Activated CD8-positive, alpha-beta memory T cell treated with anti-CD3 and anti-CD28 coated beads, Interleukin-2, amount 10 ng/mL, durations not matched to agents 7 days and 5 days (primary cell): ENCODE measurements around the gene LCN1. TPM values are rescaled to one million over a fixed set of nuclear protein-coding genes. Genes with fewer than 3 reads are reported as not detected.

Experiments used
- ATAC-seq: fragments of 150-1000 bp; cut with Tn5 transposase; one replicate; pipeline ENCODE4 v1.10.0; 2021; ENCODE audit warnings: moderate library complexity
- CTCF ChIA-PET: fragments of 350-600 bp; sonication (Branson Sonifier 250); formaldehyde crosslinking; loops from one replicate; lab custom pipeline; 2021; ENCODE audit warnings: antibody characterized with exemption; lab: Charles Lee
- DNase-seq: peaks from one replicate; pipeline ENCODE4 v3.0.0-alpha.2; 2020
- H3K27ac Mint-ChIP-seq: one replicate; pipeline ENCODE4 v1.8.0; 2021; ENCODE audit warnings: mild to moderate bottlenecking, mixed read lengths
- H3K27me3 Mint-ChIP-seq: one replicate; pipeline ENCODE4 v1.8.0; 2021; ENCODE audit warnings: mixed read lengths
- H3K36me3 Mint-ChIP-seq: one replicate; pipeline ENCODE4 v1.8.0; 2021; ENCODE audit warnings: mild to moderate bottlenecking, mixed read lengths
- H3K4me1 Mint-ChIP-seq: one replicate; pipeline ENCODE4 v1.8.0; 2021; ENCODE audit warnings: mixed read lengths
- H3K4me3 Mint-ChIP-seq: one replicate; pipeline ENCODE4 v1.8.0; 2021; ENCODE audit warnings: mild to moderate bottlenecking, moderate library complexity, mixed read lengths
- H3K9me3 Mint-ChIP-seq: one replicate; pipeline ENCODE4 v1.8.0; 2022; ENCODE audit warnings: low read depth, mixed read lengths
- total RNA-seq, 2 experiments: library from RNA; stranded (reverse); gene quantifications; one replicate each; pipeline ENCODE4 v1.2.3, GENCODE V29; 2021

The LCN1 gene
- total RNA-seq, 2 experiments from 2014 or later = not detected

DNA sequence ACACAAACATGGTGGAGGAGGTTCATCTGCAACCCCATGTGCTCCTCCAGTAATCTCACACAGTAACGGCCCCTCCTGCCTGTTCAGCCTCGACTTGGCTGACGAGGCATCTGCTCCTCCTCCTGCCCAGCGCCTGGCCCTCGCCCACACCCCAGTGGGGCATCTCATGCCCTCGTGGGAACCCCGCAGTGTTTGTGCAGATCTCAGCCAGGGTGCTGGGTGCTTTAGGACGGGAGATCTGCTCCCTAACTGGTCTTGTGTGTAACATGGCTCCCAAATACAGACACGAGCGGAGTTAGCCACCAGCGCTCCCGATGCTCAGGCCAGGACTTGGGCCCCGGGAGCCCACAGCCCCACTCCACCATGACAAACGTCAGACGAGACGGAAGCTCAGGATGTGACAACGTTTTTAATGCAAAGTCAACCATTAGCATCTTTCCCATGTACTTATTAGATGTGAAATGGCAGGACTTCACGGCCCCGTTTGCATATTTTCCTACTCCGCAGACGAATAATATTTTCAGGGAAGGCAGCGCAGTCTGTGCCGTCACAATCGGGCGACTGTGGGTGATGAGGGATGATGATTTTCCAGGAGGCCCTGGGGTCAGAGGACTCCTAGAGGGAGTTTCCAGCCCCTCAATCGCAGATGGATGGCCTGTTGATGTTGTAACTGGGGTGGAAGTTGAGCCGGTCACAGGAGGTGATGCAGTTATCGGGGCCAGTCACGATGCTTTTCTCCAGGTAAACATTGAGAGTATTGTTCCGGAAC, 26.3 kb upstream of the LCN1 start:
- Mint-ChIP-seq H3K27ac (no peak overlapping the region), H3K9me3 (no peaks in the 10 kb centered on the region), H3K36me3 (no peaks in the 10 kb centered on the region), H3K4me3 (no peak overlapping the region), H3K27me3 (peaks cover 14% of the 10 kb centered on the region), H3K4me1 (no peaks in the 10 kb centered on the region)
- CTCF ChIA-PET = no interaction called here
- DNase-seq (no peak), ATAC-seq (no peak)

GRCh38 chr9:135498381-135499126, 22.7 kb upstream of the LCN1 start:
- peaks cover 8% of the 10 kb centered on the region for H3K36me3 Mint-ChIP-seq
- H3K9me3 Mint-ChIP-seq = no peaks in the 10 kb centered on the region
- ATAC-seq (no peak), DNase-seq (no peak)
- H3K4me1 Mint-ChIP-seq = peaks cover 13% of the 10 kb centered on the region
- H3K27me3 Mint-ChIP-seq = peaks cover 6% of the 10 kb centered on the region
- H3K27ac Mint-ChIP-seq = no peak overlapping the region
- H3K4me3 Mint-ChIP-seq = no peak overlapping the region
- CTCF ChIA-PET = interaction anchor here (0.6 kb wide), 1 partner anchor 1480 kb away, joined by 3 read pairs; no protein-coding TSS in a partner anchor

GRCh38 chr9:135499326-135500070, 21.7 kb upstream of the LCN1 start:
- ATAC-seq (peak; percentile 43), DNase-seq (peak; percentile 88)
- Mint-ChIP-seq H3K4me3 (peak overlapping the region; percentile 91), H3K27ac (no peak overlapping the region), H3K27me3 (peaks cover 6% of the 10 kb centered on the region), H3K4me1 (peaks cover 13% of the 10 kb centered on the region), H3K36me3 (peaks cover 13% of the 10 kb centered on the region), H3K9me3 (no peaks in the 10 kb centered on the region)
- CTCF ChIA-PET = interaction anchor here (0.9 to 1.0 kb wide), 3 partner anchors 9 to 30 kb away, joined by 3 to 4 read pairs (median 3); no protein-coding TSS in a partner anchor

- Mint-ChIP-seq H3K27me3 (peaks cover 4% of the 10 kb centered on the region), H3K4me3 (peak overlapping the region; percentile 91), H3K36me3 (peaks cover 16% of the 10 kb centered on the region), H3K27ac (peak overlapping the region; percentile 49), H3K9me3 (no peaks in the 10 kb centered on the region), H3K4me1 (peaks cover 13% of the 10 kb centered on the region)
- DNase-seq (no peak), ATAC-seq (no peak)
- CTCF ChIA-PET = interaction anchor here (0.9 to 1.0 kb wide), 3 partner anchors 9 to 29 kb away, joined by 3 to 4 read pairs (median 3); no protein-coding TSS in a partner anchor
Observed at GRCh38 chr9:135500071-135500524, 21.1 kb upstream of the LCN1 start.

DNA sequence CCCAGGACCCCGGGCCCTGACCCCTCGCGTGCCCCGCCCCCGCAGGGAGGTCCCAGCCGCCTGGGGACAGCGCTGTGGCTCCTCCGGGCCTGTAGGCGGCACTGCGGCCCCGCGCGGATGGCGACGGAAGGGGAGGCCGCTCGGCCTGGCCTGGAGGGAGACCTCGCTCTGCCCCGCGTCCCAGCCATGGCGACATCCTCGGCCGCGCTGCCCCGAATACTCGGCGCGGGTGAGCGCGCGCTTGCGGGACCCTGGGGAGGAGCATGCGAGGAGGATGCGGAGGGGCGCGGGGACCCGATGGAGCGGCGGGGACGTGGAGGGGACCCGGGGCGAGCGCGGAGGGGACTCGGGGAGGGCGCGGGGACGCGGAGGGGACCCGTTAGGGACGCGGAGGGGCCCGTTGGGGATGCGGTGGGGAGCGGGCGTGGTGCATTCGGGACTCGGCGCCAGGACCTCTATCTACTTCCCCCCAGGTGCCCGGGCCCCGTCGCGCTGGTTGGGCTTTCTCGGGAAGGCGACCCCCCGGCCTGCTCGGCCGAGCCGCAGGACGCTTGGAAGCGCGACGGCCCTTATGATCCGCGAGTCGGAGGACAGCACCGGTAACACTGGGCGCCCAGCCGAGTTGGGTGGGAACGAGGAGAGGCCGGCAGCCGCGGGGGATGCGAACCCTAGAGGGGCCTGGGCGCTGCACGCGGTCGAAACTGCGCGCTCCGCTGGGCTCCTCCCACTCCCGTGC, 20.5 kb upstream of the LCN1 start, which contains the start of gene MRPS2:
Gene MRPS2 (plus strand): TSS at position 158 of the 736 bp plus-strand sequence. CDS start 29 bp downstream, at position 187.
- Mint-ChIP-seq H3K27ac (peak within 1 kb of the TSS; percentile 94), H3K27me3 (peaks cover 2% of the 10 kb centered on the region), H3K4me1 (peaks cover 13% of the 10 kb centered on the region), H3K9me3 (no peaks in the 10 kb centered on the region), H3K36me3 (peaks cover 16% of the 10 kb centered on the region), H3K4me3 (peak within 1 kb of the TSS; percentile 91)
- CTCF ChIA-PET = interaction anchor here (0.9 to 1.0 kb wide), 3 partner anchors 10 to 29 kb away, joined by 3 to 4 read pairs (median 3); no protein-coding TSS in a partner anchor
- ATAC-seq (peak; percentile 96), DNase-seq (peak; percentile 89)

DNA sequence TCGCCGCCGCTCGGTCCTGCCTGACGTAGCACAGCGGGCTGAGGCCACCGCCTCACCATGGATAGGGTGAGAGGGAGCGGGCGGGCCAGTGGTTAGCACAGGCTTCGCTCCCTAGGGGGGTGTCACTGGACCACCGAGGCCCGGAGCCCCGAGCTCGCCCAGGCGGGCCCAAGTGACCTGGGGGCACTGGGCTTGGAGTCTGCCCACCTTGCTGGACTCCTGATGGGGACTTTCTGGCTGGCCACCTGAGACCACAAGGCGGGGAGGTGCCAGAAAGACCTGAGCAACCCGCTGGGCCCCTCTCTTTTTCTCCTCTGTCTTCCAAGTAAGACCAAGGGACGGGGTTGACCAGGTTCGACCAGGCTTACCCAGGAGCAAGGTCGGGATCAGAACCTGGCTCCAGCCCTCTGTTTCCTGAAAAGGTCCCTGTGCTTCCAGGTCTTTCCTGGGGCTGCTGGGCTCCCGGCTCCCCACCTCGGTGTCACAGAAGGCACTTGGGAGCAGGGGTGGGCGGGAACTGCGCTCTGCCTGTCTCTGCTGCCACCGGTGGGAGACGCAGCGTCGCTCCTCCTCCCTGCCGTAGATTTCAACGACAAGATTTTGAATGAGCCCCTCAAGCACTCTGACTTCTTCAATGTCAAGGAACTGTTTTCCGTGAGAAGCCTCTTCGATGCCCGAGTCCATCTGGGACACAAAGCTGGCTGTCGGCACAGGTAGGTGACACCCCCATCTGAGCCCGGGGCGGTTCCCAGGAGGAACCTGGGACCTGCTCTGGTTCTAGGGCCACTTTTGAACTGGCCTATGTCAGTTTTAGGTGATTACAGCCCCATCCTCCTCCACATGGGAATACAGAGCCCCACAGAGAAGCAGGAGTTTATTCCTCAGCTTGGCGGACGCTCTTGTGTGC, 19.7 kb upstream of the LCN1 start:
- Mint-ChIP-seq H3K4me1 (peaks cover 13% of the 10 kb centered on the region), H3K9me3 (no peaks in the 10 kb centered on the region), H3K36me3 (peaks cover 16% of the 10 kb centered on the region), H3K27me3 (peaks cover 2% of the 10 kb centered on the region), H3K27ac (peak overlapping the region; percentile 47), H3K4me3 (peak overlapping the region; percentile 91)
- ATAC-seq = no peak
- CTCF ChIA-PET = no interaction called here
- DNase-seq = peak; percentile 70

GRCh38 chr9:135502168-135502872, 18.9 kb upstream of the LCN1 start:
- Mint-ChIP-seq H3K4me1 (peaks cover 13% of the 10 kb centered on the region), H3K27ac (no peak overlapping the region), H3K36me3 (peaks cover 16% of the 10 kb centered on the region), H3K4me3 (peak overlapping the region; percentile 91), H3K27me3 (peaks cover 2% of the 10 kb centered on the region), H3K9me3 (no peaks in the 10 kb centered on the region)
- ATAC-seq (no peak), DNase-seq (no peak)
- CTCF ChIA-PET = no interaction called here

GRCh38 chr9:135502873-135503321, 18.3 kb upstream of the LCN1 start:
- no peak overlapping the region for H3K27ac Mint-ChIP-seq
- H3K4me1 Mint-ChIP-seq = peaks cover 13% of the 10 kb centered on the region
- no peak for ATAC-seq
- no peak for DNase-seq
- no peak overlapping the region for H3K4me3 Mint-ChIP-seq
- CTCF ChIA-PET = no interaction called here
- H3K9me3 Mint-ChIP-seq = no peaks in the 10 kb centered on the region
- H3K27me3 Mint-ChIP-seq = peaks cover 2% of the 10 kb centered on the region
- H3K36me3 Mint-ChIP-seq = peaks cover 16% of the 10 kb centered on the region

- H3K36me3 Mint-ChIP-seq = peaks cover 16% of the 10 kb centered on the region
- H3K27ac Mint-ChIP-seq = no peak overlapping the region
- peaks cover 2% of the 10 kb centered on the region for H3K27me3 Mint-ChIP-seq
- CTCF ChIA-PET = interaction anchor here (0.9 to 1.5 kb wide), 5 partner anchors 9 to 99 kb away, joined by 3 to 6 read pairs (median 4); no protein-coding TSS in a partner anchor
- no peaks in the 10 kb centered on the region for H3K9me3 Mint-ChIP-seq
- no peak overlapping the region for H3K4me3 Mint-ChIP-seq
- DNase-seq (no peak), ATAC-seq (no peak)
- peaks cover 13% of the 10 kb centered on the region for H3K4me1 Mint-ChIP-seq
Observed at GRCh38 chr9:135503371-135504261, 17.6 kb upstream of the LCN1 start.
